A549 treated with AZD2906 at 1 μM for 4 hours (cell line): ENCODE results near the gene ALX3. TPM values are rescaled to one million over a fixed set of nuclear protein-coding genes. Genes with fewer than 3 reads are reported as not detected.

Experiments used
- total RNA-seq: library from RNA; stranded (reverse); fragments of 200-300 nt; extraction: Qiagen RNA extraction; gene quantifications from 5 replicates; pipeline ENCODE4 v1.2.3, GENCODE V29; 2022

Gene ALX3
- total RNA-seq, result not detected in 5 replicates

GRCh38 chr1:110070671-110071242 is at the start of gene ALX3:
ALX3 (minus strand) TSS chr1:110070672; CDS start chr1:110070612, 60 bp downstream.

GRCh38 chr1:110112143-110112542 is 41.7 kb upstream of the ALX3 start, which contains the start of gene UBL4B:
UBL4B (plus strand) TSS chr1:110112443; CDS start chr1:110112535, 92 bp downstream.

GRCh38 chr1:110034451-110035235 is 35.8 kb downstream of the ALX3 start, which contains the start of gene STRIP1:
STRIP1 (plus strand) TSS chr1:110034624; CDS start chr1:110034638, 14 bp downstream.

Other genes starting within 250 kb of the ALX3 start
- gene CSF1, start 159.8 kb downstream of the ALX3 start, total RNA-seq, result 14.3 to 17.0 TPM (median 16.7 TPM) in 5 replicates
- 43.4 to 49.8 TPM (median 47.5 TPM) in 5 replicates for gene AHCYL1, start 85.9 kb downstream of the ALX3 start, total RNA-seq
- gene STRIP1, start 36.0 kb downstream of the ALX3 start, total RNA-seq, result 11.2 to 14.0 TPM (median 12.2 TPM) in 5 replicates
- gene UBL4B, start 41.8 kb upstream of the ALX3 start, total RNA-seq, result 0.03 to 0.08 TPM in 2 of 5 replicates, not detected in the others
- 5.3 to 5.9 TPM (median 5.6 TPM) in 5 replicates for gene SLC6A17, start 79.8 kb upstream of the ALX3 start, total RNA-seq
- gene KCNC4, start 139.6 kb upstream of the ALX3 start, total RNA-seq, result 2.8 to 4.3 TPM (median 3.8 TPM) in 5 replicates